GM12878 (cell line): ENCODE data around the gene SNAP23. TPM values are rescaled to one million over a fixed set of nuclear protein-coding genes. Genes with fewer than 3 reads are reported as not detected.

Experiments
- ATAC-seq: fragments of 200-7000 bp; cut with Tn5 transposase; 3 replicates; pipeline ENCODE4 v1.9.1; 2020; ENCODE audit warnings: mild to moderate bottlenecking, moderate library complexity
- BruUV-seq: library from RNA; stranded (reverse); fragments of 400-500 nt; replicated peaks from 2 replicates; lab custom pipeline; 2021; lab: Mats Ljungman, UMichigan
- CTCF ChIA-PET: fragments of 300-600 bp; sonication (Branson Sonifier 250); formaldehyde crosslinking; extraction: SDS; loops from one replicate; lab custom pipeline; 2021; ENCODE audit warnings: inconsistent platforms; lab: Yijun Ruan, JAX
- POLR2A ChIA-PET: fragments of 350-600 bp; formaldehyde crosslinking; extraction: SDS; loops from one replicate; lab custom pipeline; 2021; ENCODE audit warnings: inconsistent platforms; lab: Charles Lee
- RAD21 ChIA-PET: fragments of 300-600 bp; sonication (Branson Sonifier 250); formaldehyde crosslinking; loops from one replicate; lab custom pipeline; 2023; ENCODE audit warnings: antibody characterized with exemption; ENCODE audit not compliant: unreplicated experiment; lab: Charles Lee
- SMC1A ChIA-PET: fragments of 300-600 bp; sonication (Branson Sonifier 250); formaldehyde crosslinking; loops from one replicate; lab custom pipeline; 2023; ENCODE audit not compliant: unreplicated experiment, uncharacterized antibody; lab: Charles Lee
- DNase-seq: peaks from one replicate; pipeline ENCODE4 v3.0.0-alpha.2; 2011; ENCODE audit warnings: low read depth, low spot score
- FAIRE-seq: peaks from 3 replicates; lab custom pipeline; 2011; peaks lifted over from hg19 to GRCh38; lab: Jason Lieb, UNC
- H2AFZ ChIP-seq: 2 replicates; pipeline ENCODE4 v1.6.0; 2011; ENCODE audit warnings: low read depth, low read length, control low read depth; ENCODE audit not compliant: control insufficient read depth
- H3K27ac ChIP-seq: 2 replicates; pipeline ENCODE4 v1.5.1; 2011; ENCODE audit warnings: control low read depth; ENCODE audit not compliant: control insufficient read depth, insufficient read depth
- H3K27me3 ChIP-seq, 2 experiments: replicated peaks in 1 of 2; 2 replicates each; pipeline versions ENCODE4 v1.6.0 to v1.6.1; 2011; ENCODE audit warnings: low read length in 1 of 2; ENCODE audit not compliant: control insufficient read depth in 2 of 2, insufficient read depth in 2 of 2
- H3K36me3 ChIP-seq, 2 experiments: 2 replicates each; pipeline ENCODE4 v1.5.1; 2011; ENCODE audit warnings: low read length in 1 of 2; ENCODE audit not compliant: control insufficient read depth in 2 of 2, insufficient read depth in 2 of 2
- H3K4me1 ChIP-seq: 2 replicates; pipeline ENCODE4 v1.6.1; 2011; ENCODE audit warnings: mild to moderate bottlenecking, low read length, moderate library complexity, mixed read lengths; ENCODE audit not compliant: control insufficient read depth, insufficient read depth
- H3K4me2 ChIP-seq: 2 replicates; pipeline ENCODE4 v1.6.0; 2011; ENCODE audit warnings: control low read depth; ENCODE audit not compliant: control insufficient read depth, insufficient read depth
- H3K4me3 ChIP-seq: fragments of 200-600 bp; sonication (generic); 2 replicates; pipeline ENCODE4 v1.5.1; 2016
- H3K79me2 ChIP-seq: 2 replicates; pipeline ENCODE4 v1.6.0; 2011; ENCODE audit warnings: low read length; ENCODE audit not compliant: control insufficient read depth, insufficient read depth
- H3K9ac ChIP-seq: 2 replicates; pipeline ENCODE4 v1.8.0; 2011; ENCODE audit warnings: low read length, control low read depth, mixed read lengths; ENCODE audit not compliant: control insufficient read depth, insufficient read depth
- H3K9me3 ChIP-seq: replicated peaks from 3 replicates; pipeline ENCODE4 v1.5.1; 2011; ENCODE audit warnings: mild to moderate bottlenecking, low read length; ENCODE audit not compliant: control insufficient read depth, insufficient read depth
- H4K20me1 ChIP-seq: 2 replicates; pipeline ENCODE4 v1.6.0; 2011; ENCODE audit not compliant: control insufficient read depth, insufficient read depth
- ATF3 ChIP-seq: IDR thresholded peaks from 2 replicates; pipeline ENCODE4 v1.6.1; 2011; ENCODE audit warnings: low read depth, mild to moderate bottlenecking, low read length, moderate library complexity, borderline replicate concordance; ENCODE audit errors: extremely low read depth
- BACH1 ChIP-seq: fragments of 450-650 bp; IDR thresholded peaks from 2 replicates; pipeline ENCODE4 v1.6.1; 2017; ENCODE audit warnings: mild to moderate bottlenecking, borderline replicate concordance
- BCLAF1 ChIP-seq: fragments of 450-650 bp; IDR thresholded peaks from 2 replicates; pipeline ENCODE4 v1.6.1; 2017; ENCODE audit warnings: antibody characterized with exemption, mild to moderate bottlenecking, moderate library complexity
- DPF2 ChIP-seq: fragments of 450-650 bp; IDR thresholded peaks from 2 replicates; pipeline ENCODE4 v1.6.1; 2017; ENCODE audit warnings: mild to moderate bottlenecking
- EED ChIP-seq: sonication (generic); IDR thresholded peaks from 2 replicates; pipeline ENCODE4 v1.6.1; 2016; ENCODE audit warnings: antibody characterized with exemption, low read depth
- HDGF ChIP-seq: fragments of 450-650 bp; IDR thresholded peaks from 2 replicates; pipeline ENCODE4 v1.6.1; 2016; ENCODE audit warnings: antibody characterized with exemption
- HSF1 ChIP-seq: fragments of 150-350 bp; IDR thresholded peaks from 2 replicates; pipeline ENCODE4 v1.6.1; 2014; ENCODE audit warnings: mild to moderate bottlenecking, low read depth, low read length
- KAT2A ChIP-seq: conservative IDR thresholded peaks from 2 replicates; pipeline ENCODE4 v1.6.1; 2011; ENCODE audit warnings: low read depth, low read length; ENCODE audit not compliant: control insufficient read depth
- LARP7 ChIP-seq: fragments of 450-650 bp; IDR thresholded peaks from 2 replicates; pipeline ENCODE4 v1.6.1; 2017; ENCODE audit warnings: mild to moderate bottlenecking
- MYB ChIP-seq: fragments of 150-350 bp; IDR thresholded peaks from 2 replicates; pipeline ENCODE4 v1.6.1; 2014; ENCODE audit warnings: mild to moderate bottlenecking, low read depth, low read length, borderline replicate concordance
- PML ChIP-seq: IDR thresholded peaks from 2 replicates; pipeline ENCODE4 v1.6.1; 2012; ENCODE audit warnings: low read length, inconsistent platforms
- POLR2AphosphoS5 ChIP-seq: IDR thresholded peaks from 2 replicates; pipeline ENCODE4 v1.6.1; 2011; ENCODE audit warnings: mild to moderate bottlenecking, low read length, inconsistent platforms
- RAD51 ChIP-seq: fragments of 450-650 bp; IDR thresholded peaks from 2 replicates; pipeline ENCODE4 v1.6.1; 2016; ENCODE audit warnings: moderate library complexity, mild to moderate bottlenecking, inconsistent platforms
- RBBP5 ChIP-seq: fragments of 200-600 bp; sonication (generic); conservative IDR thresholded peaks from 2 replicates; pipeline ENCODE4 v1.6.1; 2016
- SPI1 ChIP-seq: IDR thresholded peaks from 2 replicates; pipeline ENCODE4 v1.6.1; 2011; ENCODE audit warnings: low read depth, mild to moderate bottlenecking, low read length, moderate library complexity, borderline replicate concordance; ENCODE audit not compliant: insufficient read depth
- ZBTB40 ChIP-seq: fragments of 450-650 bp; IDR thresholded peaks from 2 replicates; pipeline ENCODE4 v1.6.1; 2016; ENCODE audit warnings: mild to moderate bottlenecking, moderate library complexity, borderline replicate concordance
- WGBS: methylation state at CpG from one replicate; pipeline ENCODE4 v1.1.6; 2016; ENCODE audit warnings: low lambda C conversion rate; ENCODE audit not compliant: insufficient replicate concordance, insufficient coverage; ENCODE audit errors: missing lambda C conversion rate; 5-methylcytosine and 5-hydroxymethylcytosine counted together
- in situ Hi-C: fragments of 300-500 bp; cut with MboI; formaldehyde crosslinking; loops from 9 replicates; pipeline ENCODE4 v1.14.3; 2018; ENCODE audit warnings: mixed read lengths
- intact Hi-C: fragments of 100-400 bp; cut with micrococcal nuclease; formaldehyde crosslinking; loops from one replicate; pipeline ENCODE4 v1.14.2; 2022; ENCODE audit not compliant: unreplicated experiment
- polyA plus RNA-seq, 11 experiments: library from polyadenylated mRNA; depleted of rRNA in 4 of 11; unstranded in 6 of 11; stranded (reverse) in 5 of 11; fragments of >200 nt; fragmentation: Nextera tagmentation in 4 of 11; fragmentation: Illumina TruSeq in 1 of 11; extraction: Ambion mirVana in 4 of 11; extraction: Trizol in 1 of 11; gene quantifications; 1 replicate in 1 of 11; 2 replicates in 10 of 11; pipeline versions ENCODE4 v1.2.1 to v1.2.3, GENCODE V29; 2011 to 2016; ENCODE audit warnings: inconsistent platforms in 2 of 11, missing spikeins in 2 of 11, low read depth in 1 of 11
- total RNA-seq, 4 experiments: library from RNA; depleted of rRNA in 3 of 4; stranded (reverse); fragments of >200 nt in 3 of 4; fragmentation: Illumina TruSeq in 1 of 4; extraction: Trizol in 1 of 4; gene quantifications; 2 replicates each; pipeline versions ENCODE4 v1.2.1 to v1.2.3, GENCODE V29; 2013 to 2021

The SNAP23 gene
- total and polyA plus RNA-seq, 10 of the 15 experiments (the other 5 are each of a cell fraction or from before 2014, with no cell fraction given) = 51.9 to 127 (median 74.6) TPM

GRCh38 chr15:42511007-42511391, 15.6 kb downstream of the SNAP23 start:
- POLR2A ChIA-PET = interaction anchor here (0.6 to 1.0 kb wide), 2 partner anchors 14 to 303 kb away, joined by 3 to 5 read pairs; partner anchors contain the start of gene VPS39
- Histone ChIP-seq H3K9me3 (no peaks in the 10 kb centered on the region), H3K79me2 (peaks cover 14% of the 10 kb centered on the region), H4K20me1 (no peaks in the 10 kb centered on the region), H2AFZ (no peak overlapping the region), H3K27me3 (no peaks in the 10 kb centered on the region), H3K4me2 (no peak overlapping the region), H3K4me3 (no peak overlapping the region), H3K36me3 (peaks cover 0 to 16% of the 10 kb centered on the region in 2 experiments; a peak in 2 of 4 replicates), H3K4me1 (peaks cover 3% of the 10 kb centered on the region; the same call in 1 of the 2 replicates), H3K9ac (no peak overlapping the region), H3K27ac (no peak overlapping the region; the same call in 1 of the 2 replicates)
- CTCF ChIA-PET = interaction anchor here (0.9 to 1.2 kb wide), 2 partner anchors 8 to 11 kb away, joined by 3 to 5 read pairs; no protein-coding TSS in a partner anchor
- DNase-seq (no peak), ATAC-seq (no peak), FAIRE-seq (no peak)
- intact Hi-C loops (no loop called here), in situ Hi-C loops (no loop called here)
- SMC1A ChIA-PET = interaction anchor here (0.8 to 1.6 kb wide), 4 partner anchors 11 to 42 kb away, joined by 3 to 4 read pairs (median 3); partner anchors contain the start of gene ZNF106
- 84% methylated on average over 4 of the region's 4 CpGs for WGBS
- RAD21 ChIA-PET = interaction anchor here (0.9 kb wide), 1 partner anchor 97 kb away, joined by 3 read pairs; no protein-coding TSS in a partner anchor
- no peak for TF ChIP-seq KAT2A
- TF ChIP-seq DPF2 = no peak
- TF ChIP-seq BCLAF1 = no peak
- no peak for TF ChIP-seq PML
- TF ChIP-seq POLR2AphosphoS5 = no peak
- TF ChIP-seq SPI1 = no peak
- TF ChIP-seq ZBTB40 = no peak
- TF ChIP-seq LARP7 = no peak
- no peak for TF ChIP-seq RBBP5
- no peak for TF ChIP-seq BACH1
- TF ChIP-seq MYB = no peak
- TF ChIP-seq HDGF = no peak
- no peak for TF ChIP-seq HSF1
- TF ChIP-seq ATF3 = no peak
- no peak for TF ChIP-seq EED
- no peak for TF ChIP-seq RAD51
- no TSS peak for BruUV-seq
